GM18909 (cell line): ENCODE results near the gene CDK15.

Experiments used
- ATAC-seq: cut with Tn5 transposase; IDR thresholded peaks from one replicate; pipeline ENCODE4 v1.9.1; 2021; ENCODE audit warnings: mild to moderate bottlenecking; ENCODE audit not compliant: unreplicated experiment, poor library complexity

Gene CDK15

DNA sequence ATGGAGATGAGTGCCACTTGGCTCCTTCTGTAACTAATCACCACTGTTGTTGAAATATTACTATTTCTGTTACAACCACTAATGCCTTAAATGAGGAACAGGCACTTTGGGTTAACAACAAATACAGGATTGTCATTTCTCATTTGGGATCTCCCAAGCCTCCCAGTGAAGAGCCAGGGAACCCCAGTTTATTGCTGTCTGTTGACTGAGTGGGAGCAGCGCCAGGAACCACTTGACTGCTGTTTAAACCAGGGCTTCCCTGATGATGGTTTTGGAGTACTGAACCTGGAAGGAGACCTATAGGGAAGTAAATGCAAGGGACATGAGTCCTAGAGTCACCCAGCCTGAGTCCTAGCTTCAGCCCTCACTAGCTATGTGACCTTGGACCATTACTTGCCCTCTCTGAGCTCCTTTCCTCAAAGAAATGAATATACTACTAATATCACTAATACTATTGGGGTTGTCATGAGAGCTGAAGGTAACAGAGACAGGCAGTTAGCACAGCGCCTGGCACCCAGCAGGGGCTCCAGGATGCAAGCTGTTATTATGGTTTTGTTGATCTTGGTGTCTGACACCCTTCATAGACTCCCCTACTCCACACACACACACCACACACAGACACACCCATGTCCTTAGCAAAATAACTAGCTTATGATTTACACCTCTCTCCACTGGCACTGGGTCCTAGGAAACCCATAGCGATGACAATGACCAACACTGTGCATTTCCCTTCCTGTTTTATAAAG is 123.1 kb downstream of the CDK15 start:
- ATAC-seq, result no peak

DNA sequence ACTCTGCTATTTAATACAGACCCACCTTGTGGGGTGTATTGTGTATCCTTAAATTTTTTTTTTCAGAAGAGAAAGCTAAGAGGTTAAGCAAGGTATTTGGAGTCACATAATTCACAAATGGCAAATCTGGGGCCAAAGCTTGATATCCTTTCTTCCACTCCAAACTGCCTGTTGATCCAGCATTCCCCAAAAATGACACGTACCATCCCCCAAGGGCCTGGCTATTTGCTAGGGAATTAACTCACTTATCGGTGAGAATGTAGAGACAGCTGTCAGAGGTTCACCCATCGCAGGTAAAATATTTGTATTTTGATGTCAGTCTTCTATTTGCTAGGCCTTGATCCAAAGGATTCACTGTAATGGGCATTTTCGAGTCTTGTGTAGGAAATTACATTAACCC is 123.7 kb downstream of the CDK15 start:
- ATAC-seq, result no peak

DNA sequence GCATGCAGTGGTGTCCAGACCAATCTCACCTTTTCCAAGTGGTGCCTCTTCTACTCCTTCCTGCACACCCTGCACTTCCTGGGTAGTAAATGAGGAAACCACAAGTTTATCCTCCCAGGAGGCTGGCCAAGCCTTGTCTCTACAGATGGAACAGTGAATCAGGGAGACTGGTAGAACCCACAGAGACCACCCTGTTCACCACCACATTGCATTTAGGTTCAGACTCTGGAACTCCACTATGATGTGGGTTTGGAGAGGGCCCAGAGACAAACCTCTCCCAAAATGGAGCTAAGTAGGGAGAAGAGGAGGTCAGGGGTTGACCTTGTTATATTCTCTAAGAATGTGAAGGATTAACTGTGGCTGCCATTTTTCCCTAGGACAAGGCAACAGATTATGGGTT is 124.5 kb downstream of the CDK15 start:
- no peak for ATAC-seq

DNA sequence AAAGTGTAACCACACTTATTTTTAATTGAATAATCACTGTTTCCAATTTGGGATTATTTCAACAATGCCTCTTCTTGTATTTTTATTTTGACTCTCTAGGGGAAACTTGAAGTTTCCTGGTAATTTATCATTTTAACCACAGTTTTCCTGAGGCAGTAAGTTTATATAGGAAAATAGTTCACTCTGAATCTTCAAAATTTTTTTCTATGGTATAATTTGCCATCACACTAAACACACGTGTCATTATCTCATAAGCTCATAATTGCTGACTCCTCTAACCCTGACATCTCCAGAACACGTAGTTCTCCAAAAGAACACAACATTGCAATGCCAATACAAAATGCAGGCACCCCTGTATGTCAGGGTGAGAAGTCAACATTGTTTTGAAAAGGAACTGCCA is 125.1 kb downstream of the CDK15 start:
- no peak for ATAC-seq

DNA sequence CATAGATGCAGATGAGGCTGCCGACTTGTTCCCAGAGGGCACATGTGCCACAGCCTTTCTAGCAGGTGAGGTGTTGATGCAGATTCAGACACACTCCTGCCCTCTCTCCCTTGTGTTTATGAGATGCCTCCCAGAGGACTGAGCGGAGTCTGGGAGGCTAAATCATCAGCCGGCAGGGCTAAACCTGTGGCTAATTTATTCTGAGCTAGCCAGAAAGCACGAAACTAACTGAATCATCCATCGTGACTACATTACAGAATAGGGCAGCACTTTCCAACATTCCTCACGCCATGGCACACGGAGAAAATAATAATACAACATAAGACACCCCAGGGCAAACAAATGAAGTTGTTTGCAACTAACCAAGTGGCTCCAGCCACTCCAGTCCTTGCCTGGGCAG is 125.6 kb downstream of the CDK15 start:
- no peak for ATAC-seq

DNA sequence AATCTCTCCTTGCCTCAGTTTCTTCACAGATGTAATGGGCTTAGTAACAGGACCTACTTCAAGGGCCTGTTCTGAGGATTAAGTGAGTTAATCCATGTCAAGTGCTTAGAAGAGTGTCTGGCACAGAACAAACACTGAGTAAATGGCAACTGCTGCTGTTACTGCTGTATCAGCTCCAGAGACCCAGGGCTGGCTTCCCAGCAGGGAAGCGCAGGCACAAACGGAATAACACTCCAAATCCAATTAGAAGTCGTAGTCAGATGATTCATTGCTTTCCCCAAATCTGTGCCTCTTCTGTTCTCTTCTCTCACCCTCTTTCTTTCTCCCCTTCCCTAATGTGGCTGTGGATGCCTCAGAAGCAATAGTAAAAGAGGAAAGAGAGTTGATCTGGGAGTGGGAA is 126.2 kb downstream of the CDK15 start:
- ATAC-seq, result no peak

DNA sequence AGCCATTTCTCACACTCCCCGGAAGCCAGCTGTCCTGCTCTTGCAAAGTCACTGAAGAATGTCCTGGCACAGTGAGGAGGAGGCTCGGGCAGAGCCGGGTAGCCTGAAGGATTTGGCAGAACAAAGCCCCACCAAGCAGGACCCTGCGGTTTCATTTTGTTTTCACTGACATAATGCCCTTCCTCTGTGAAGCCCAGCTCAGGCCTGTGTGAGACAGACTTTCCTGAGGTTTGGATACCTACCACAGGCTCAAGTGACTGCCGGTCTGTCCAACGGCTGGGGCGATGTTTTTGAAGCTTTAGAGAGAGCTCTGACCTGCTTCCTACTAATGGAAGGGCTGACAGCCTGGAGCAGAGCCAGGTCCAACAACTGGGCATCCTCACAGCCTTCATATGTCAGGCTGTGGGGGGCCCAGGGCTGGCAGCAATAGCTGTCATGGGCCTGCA is 127.5 kb downstream of the CDK15 start:
- ATAC-seq, result no peak

DNA sequence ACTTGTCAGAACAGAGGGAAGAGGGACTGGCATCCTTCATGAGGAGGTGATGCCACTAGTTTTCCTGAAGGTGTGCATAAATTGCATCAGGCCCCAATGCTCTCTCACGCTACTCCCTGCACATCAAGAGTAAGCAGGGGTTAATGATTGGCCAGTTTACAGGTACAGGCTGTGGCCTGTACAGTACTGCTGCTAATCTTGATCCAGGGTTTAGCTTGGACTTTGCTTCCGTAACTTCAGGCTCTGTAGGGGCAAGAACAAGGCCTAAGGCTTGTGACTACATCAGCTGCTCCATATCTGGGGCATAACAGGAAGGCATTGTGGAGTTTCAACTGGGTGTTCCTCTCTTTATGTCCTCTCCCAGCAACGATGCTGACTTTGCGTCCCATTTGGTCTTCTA is 130.5 kb downstream of the CDK15 start:
- no peak for ATAC-seq

DNA sequence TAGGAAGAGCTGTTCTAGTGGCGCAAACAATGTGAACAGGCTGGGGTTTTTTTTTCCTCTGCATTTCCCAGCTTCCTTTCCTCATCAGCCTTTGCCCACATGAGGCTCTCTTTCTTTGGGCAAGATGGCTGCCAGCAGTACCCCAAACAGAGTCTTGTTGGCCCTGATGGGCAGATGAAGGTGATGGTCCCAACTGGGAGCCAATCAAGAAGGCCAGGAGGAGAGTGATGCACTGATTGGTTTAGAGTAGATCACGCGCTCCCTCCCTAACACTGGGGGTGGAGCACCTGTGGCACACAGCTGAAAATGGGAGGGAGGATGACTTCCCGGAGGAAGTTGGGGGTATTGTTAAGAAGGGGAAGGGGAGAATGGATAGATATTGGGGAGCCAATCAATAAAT is 131.0 kb downstream of the CDK15 start:
- no peak for ATAC-seq

DNA sequence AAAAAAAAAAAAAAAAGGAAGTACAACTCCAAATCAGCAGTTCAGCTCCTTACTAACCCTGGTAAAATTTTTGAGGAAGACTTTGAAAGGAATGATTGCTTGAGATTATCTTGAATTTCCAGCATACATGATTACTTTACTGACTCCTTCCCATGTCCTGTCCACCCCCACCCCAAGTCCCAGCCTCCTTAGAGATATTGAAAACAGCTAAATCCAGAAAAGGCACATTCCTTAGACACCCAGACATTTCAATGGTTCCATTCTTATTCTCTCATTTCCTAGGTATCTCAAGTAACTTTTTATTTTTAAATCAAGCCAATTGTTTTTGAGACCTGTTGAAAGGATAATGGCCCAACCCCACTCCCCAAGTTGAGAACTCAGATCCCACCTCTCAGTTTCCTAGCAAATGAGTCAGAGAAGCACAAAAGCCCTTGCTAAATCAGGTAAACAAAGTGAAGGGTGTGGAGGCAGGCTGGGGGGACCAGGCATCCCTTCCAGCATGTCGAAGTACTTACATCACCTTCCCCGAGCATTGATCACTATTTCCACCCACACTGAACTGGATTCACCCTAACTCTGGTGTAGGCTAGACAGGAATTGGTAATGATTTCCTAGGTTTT is 131.9 kb downstream of the CDK15 start:
- no peak for ATAC-seq

DNA sequence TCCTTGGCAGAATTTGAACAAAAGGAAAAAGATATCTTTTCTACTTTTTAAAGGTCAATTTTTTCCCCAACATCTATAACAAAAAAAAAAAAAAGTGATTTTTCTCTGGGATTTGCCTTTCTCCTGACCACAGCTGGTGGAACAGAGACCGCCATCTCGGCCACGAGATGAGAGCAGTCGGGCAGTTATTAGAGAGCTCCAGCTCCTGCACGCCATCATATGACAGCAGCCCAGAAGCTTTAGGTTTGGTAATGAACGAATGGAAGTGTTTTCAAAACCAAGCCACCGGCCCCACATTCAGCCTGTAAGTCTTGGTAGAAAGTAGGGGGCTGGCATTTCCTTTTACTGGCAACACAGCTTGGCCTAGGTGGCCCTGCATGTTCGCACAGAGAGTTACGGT is 132.4 kb downstream of the CDK15 start:
- ATAC-seq, result no peak

DNA sequence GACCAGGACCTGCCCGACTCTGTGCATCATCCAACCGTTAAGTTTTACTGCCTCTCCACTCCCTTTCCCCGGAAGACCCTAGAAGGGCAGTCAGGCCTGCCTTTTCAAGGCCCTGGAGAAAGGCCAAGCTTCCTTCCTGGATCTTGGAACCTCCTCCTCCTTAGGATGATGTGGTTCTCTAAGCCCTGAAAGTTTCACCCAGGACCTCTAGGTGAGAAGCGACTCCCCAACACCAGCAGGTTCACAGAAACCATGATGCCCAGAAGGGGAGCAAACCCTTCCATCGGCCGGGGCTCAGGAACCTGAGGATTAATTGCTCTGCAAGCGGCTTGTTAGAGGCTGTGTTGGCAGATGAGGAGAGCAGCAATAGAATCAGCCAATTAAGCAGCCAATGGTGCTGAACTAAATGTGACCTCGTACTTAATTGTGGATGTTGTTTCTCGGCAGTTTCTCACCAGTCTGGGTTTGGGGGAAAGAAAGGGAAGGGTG is 133.2 kb downstream of the CDK15 start:
- ATAC-seq, result no peak

DNA sequence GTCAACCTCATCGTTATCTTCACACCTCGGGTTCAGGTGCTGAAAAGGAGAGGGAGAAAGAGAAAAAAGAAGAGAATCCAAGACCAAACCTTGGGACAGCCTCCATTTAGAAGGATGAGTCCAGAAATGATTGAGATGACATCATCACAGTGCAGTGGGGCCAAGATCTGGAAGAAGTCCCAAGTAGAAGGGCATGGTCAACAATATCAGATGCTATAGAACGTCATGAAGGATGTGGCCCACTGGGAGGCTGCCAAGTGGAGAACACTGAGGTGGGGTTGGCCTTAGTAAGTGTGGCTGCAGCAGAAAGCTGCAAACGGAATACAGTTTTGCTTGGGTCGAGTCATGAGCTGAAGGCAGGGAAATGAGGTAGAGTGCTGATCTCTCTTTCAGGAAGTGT is 136.2 kb downstream of the CDK15 start:
- ATAC-seq, result no peak
